HCT116 (cell line): Measurements from ENCODE around the gene TLR3. TPM values are rescaled to one million over a fixed set of nuclear protein-coding genes. Genes with fewer than 3 reads are reported as not detected.

ENCODE experiments used
- ATAC-seq: fragments of 200-7000 bp; cut with Tn5 transposase; 2 replicates; pipeline ENCODE4 v1.9.1; 2020; ENCODE audit warnings: mild to moderate bottlenecking, moderate library complexity
- BruUV-seq: library from RNA; stranded (reverse); fragments of 400-500 nt; replicated peaks from 2 replicates; lab custom pipeline; 2021; lab: Mats Ljungman, UMichigan
- CTCF ChIA-PET: fragments of 300-600 bp; sonication (Branson Sonifier 250); formaldehyde crosslinking; loops from one replicate; lab custom pipeline; 2021; ENCODE audit warnings: antibody characterized with exemption; lab: Charles Lee
- POLR2A ChIA-PET: fragments of 300-600, 350-600 bp; sonication (Branson Sonifier 250); formaldehyde crosslinking; loops from one replicate; lab custom pipeline; 2021; ENCODE audit warnings: antibody characterized with exemption; lab: Charles Lee
- RAD21 ChIA-PET, 2 experiments: fragments of 300-600 bp; sonication (Branson Sonifier 250); formaldehyde crosslinking; loops; one replicate each; lab custom pipeline; 2023; ENCODE audit warnings: low total read pairs in 2 of 2; ENCODE audit not compliant: uncharacterized antibody in 2 of 2, unreplicated experiment in 2 of 2, low non-redundant PET in 1 of 2; lab: Charles Lee
- DNase-seq: peaks from one replicate; pipeline ENCODE4 v3.0.0-alpha.2; 2010; ENCODE audit warnings: low read depth, low spot score
- H2AFZ ChIP-seq: fragments of 200-600 bp; shearing (Covaris generic), sonication (generic); 2 replicates; pipeline ENCODE4 v1.6.1; 2017; ENCODE audit warnings: low read depth, mixed run types, mixed read lengths, antibody characterized with exemption, low read length; ENCODE audit not compliant: poor library complexity, severe bottlenecking
- H3K27ac ChIP-seq: 2 replicates; pipeline ENCODE4 v1.5.1; 2012; ENCODE audit warnings: low read depth, low read length
- H3K27me3 ChIP-seq: fragments of 200-600 bp; sonication (generic); 2 replicates; pipeline ENCODE4 v1.6.1; 2016; ENCODE audit warnings: mixed run types, low read length, mixed read lengths; ENCODE audit not compliant: insufficient read depth
- H3K36me3 ChIP-seq, 2 experiments: fragments of 200-500 bp in 1 of 2; fragments of 200-600 bp in 1 of 2; sonication (Bioruptor generic) in 1 of 2; sonication (generic) in 1 of 2; 2 replicates each; pipeline versions ENCODE4 v1.5.1 to v1.6.1; 2014 to 2016; ENCODE audit warnings: low read length in 2 of 2, inconsistent platforms in 1 of 2, mixed read lengths in 1 of 2, mixed run types in 1 of 2; ENCODE audit not compliant: insufficient read depth in 2 of 2, control insufficient read depth in 1 of 2
- H3K4me1 ChIP-seq, 2 experiments: fragments of 200-600 bp in 1 of 2; sonication (generic) in 1 of 2; 2 replicates each; pipeline versions ENCODE4 v1.5.1 to v1.6.1; 2012 to 2017; ENCODE audit warnings: low read length in 2 of 2, inconsistent platforms in 1 of 2, mild to moderate bottlenecking in 1 of 2, mixed read lengths in 1 of 2, mixed run types in 1 of 2, moderate library complexity in 1 of 2; ENCODE audit not compliant: insufficient read depth in 2 of 2, control insufficient read depth in 1 of 2
- H3K4me2 ChIP-seq: fragments of 200-600 bp; sonication (generic); 2 replicates; pipeline ENCODE4 v1.6.1; 2017; ENCODE audit warnings: mixed run types, low read length, mixed read lengths
- H3K4me3 ChIP-seq, 2 experiments: fragments of 200-600 bp in 1 of 2; sonication (generic) in 1 of 2; replicated peaks in 1 of 2; 2 replicates each; pipeline ENCODE4 v1.5.1; 2011 to 2016; ENCODE audit warnings: low read length in 2 of 2, control low read depth in 1 of 2, low read depth in 1 of 2, mild to moderate bottlenecking in 1 of 2, mixed read lengths in 1 of 2, mixed run types in 1 of 2
- H3K79me2 ChIP-seq: fragments of 200-600 bp; sonication (generic); 2 replicates; pipeline ENCODE4 v1.6.1; 2017; ENCODE audit warnings: mild to moderate bottlenecking, mixed run types, low read length, moderate library complexity, mixed read lengths; ENCODE audit not compliant: insufficient read depth
- H3K9ac ChIP-seq: fragments of 200-600 bp; sonication (generic); 2 replicates; pipeline ENCODE4 v1.6.1; 2016; ENCODE audit warnings: low read length, mixed read lengths
- H3K9me2 ChIP-seq: fragments of 200-600 bp; sonication (generic), shearing (Covaris generic); 2 replicates; pipeline ENCODE4 v1.6.1; 2017; ENCODE audit warnings: mixed run types, mild to moderate bottlenecking, moderate library complexity; ENCODE audit not compliant: insufficient read depth
- H3K9me3 ChIP-seq, 2 experiments: fragments of 200-500 bp in 1 of 2; fragments of 200-600 bp in 1 of 2; sonication (Bioruptor generic) in 1 of 2; sonication (generic) in 1 of 2; 2 replicates each; pipeline ENCODE4 v1.6.1; 2014 to 2017; ENCODE audit warnings: low read length in 2 of 2, mixed read lengths in 2 of 2, inconsistent platforms in 1 of 2, low read depth in 1 of 2, mild to moderate bottlenecking in 1 of 2, mixed run types in 1 of 2, moderate library complexity in 1 of 2; ENCODE audit not compliant: control insufficient read depth in 1 of 2, insufficient read depth in 1 of 2
- H4K20me1 ChIP-seq: fragments of 200-600 bp; sonication (generic), shearing (Covaris generic); 2 replicates; pipeline ENCODE4 v1.6.1; 2017; ENCODE audit warnings: mixed run types, mild to moderate bottlenecking, moderate library complexity; ENCODE audit not compliant: insufficient read depth
- CBX3 ChIP-seq: IDR thresholded peaks from 2 replicates; pipeline ENCODE4 v1.6.1; 2012; ENCODE audit warnings: low read depth
- EGR1 ChIP-seq: IDR thresholded peaks from 2 replicates; pipeline ENCODE4 v1.6.1; 2012; ENCODE audit warnings: low read depth
- ELF1 ChIP-seq: IDR thresholded peaks from 2 replicates; pipeline ENCODE4 v1.6.1; 2012; ENCODE audit warnings: low read depth, borderline replicate concordance
- EZH2 ChIP-seq: fragments of 200-600 bp; sonication (generic); IDR thresholded peaks from 2 replicates; pipeline ENCODE4 v1.6.1; 2017; ENCODE audit warnings: antibody characterized with exemption, mixed run types
- EZH2phosphoT487 ChIP-seq: fragments of 200-600 bp; IDR thresholded peaks from 2 replicates; pipeline ENCODE4 v1.6.1; 2018; ENCODE audit warnings: antibody characterized with exemption, borderline replicate concordance
- FOSL1 ChIP-seq: IDR thresholded peaks from 2 replicates; pipeline ENCODE4 v1.6.1; 2012; ENCODE audit warnings: low read depth
- JUND ChIP-seq: IDR thresholded peaks from 2 replicates; pipeline ENCODE4 v1.6.1; 2012
- POLR2A ChIP-seq: IDR thresholded peaks from 2 replicates; pipeline ENCODE4 v1.7.0; 2011; ENCODE audit warnings: borderline replicate concordance; ENCODE audit not compliant: insufficient read depth, insufficient read length; ENCODE audit errors: extremely low read depth
- RAD21 ChIP-seq: IDR thresholded peaks from 2 replicates; pipeline ENCODE4 v1.6.1; 2012; ENCODE audit warnings: low read depth, mild to moderate bottlenecking
- SIN3A ChIP-seq: IDR thresholded peaks from 2 replicates; pipeline ENCODE4 v1.6.1; 2012; ENCODE audit warnings: low read depth
- SRF ChIP-seq: IDR thresholded peaks from 2 replicates; pipeline ENCODE4 v1.6.1; 2012; ENCODE audit warnings: low read depth
- TCF7L2 ChIP-seq: IDR thresholded peaks from 2 replicates; pipeline ENCODE4 v1.7.0; 2011; ENCODE audit warnings: borderline replicate concordance, inconsistent platforms; ENCODE audit not compliant: insufficient read depth, insufficient read length; ENCODE audit errors: extremely low read depth
- YY1 ChIP-seq: IDR thresholded peaks from 2 replicates; pipeline ENCODE4 v1.6.1; 2011; ENCODE audit warnings: low read length, low read depth, moderate library complexity, mild to moderate bottlenecking; ENCODE audit not compliant: insufficient replicate concordance; ENCODE audit errors: extremely low read depth
- ZFX ChIP-seq: fragments of 450-650 bp; IDR thresholded peaks from 2 replicates; pipeline ENCODE4 v1.6.1; 2017
- ZNF274 ChIP-seq: fragments of 200-500 bp; sonication (Bioruptor generic); IDR thresholded peaks from 2 replicates; pipeline ENCODE4 v1.6.1; 2014; ENCODE audit warnings: mild to moderate bottlenecking, low read depth, low read length, inconsistent platforms
- intact Hi-C: fragments of 100-400 bp; cut with micrococcal nuclease; formaldehyde crosslinking; loops from 2 replicates; pipeline ENCODE4 v1.10.0; 2022
- total RNA-seq: library from RNA; stranded (reverse); gene quantifications from one replicate; pipeline ENCODE4 v1.2.1, GENCODE V29; 2021; ENCODE audit not compliant: unreplicated experiment
- TF ChIP-seq, protein P1 (sequence below), 3 experiments: fragments of 200-600 bp in 1 of 3; sonication (generic) in 1 of 3; IDR thresholded peaks in 2 of 3; conservative IDR thresholded peaks in 1 of 3; 2 replicates each; pipeline ENCODE4 v1.5.1; 2012 to 2017; ENCODE audit warnings: low read depth in 2 of 3, low read length in 2 of 3, antibody characterized with exemption in 1 of 3, borderline replicate concordance in 1 of 3, control low read depth in 1 of 3, mild to moderate bottlenecking in 1 of 3, mixed read lengths in 1 of 3, mixed run types in 1 of 3, moderate library complexity in 1 of 3; ENCODE audit not compliant: insufficient read depth in 1 of 3
- TF ChIP-seq, protein P2 (sequence below): IDR thresholded peaks from 2 replicates; pipeline ENCODE4 v1.6.1; 2012; ENCODE audit warnings: low read depth
- TF ChIP-seq, protein P3 (sequence below): IDR thresholded peaks from 2 replicates; pipeline ENCODE4 v1.6.1; 2011; ENCODE audit warnings: mild to moderate bottlenecking, low read length, moderate library complexity; ENCODE audit not compliant: insufficient replicate concordance; ENCODE audit errors: extremely low read depth
- TF ChIP-seq, protein P4 (sequence below): IDR thresholded peaks from 2 replicates; pipeline ENCODE4 v1.6.1; 2012

The TLR3 gene
- total RNA-seq, 1 experiment from 2014 or later = 1.3 TPM

- TF ChIP-seq FOSL1 (no peak), JUND (no peak), CBX3 (no peak), EZH2phosphoT487 (no peak), TCF7L2 (no peak), SRF (no peak), EGR1 (no peak), ELF1 (no peak), SIN3A (no peak), POLR2A (no peak), YY1 (no peak), RAD21 (no peak), EZH2 (no peak), ZNF274 (no peak), ZFX (no peak)
- TF ChIP-seq, protein P1, sequence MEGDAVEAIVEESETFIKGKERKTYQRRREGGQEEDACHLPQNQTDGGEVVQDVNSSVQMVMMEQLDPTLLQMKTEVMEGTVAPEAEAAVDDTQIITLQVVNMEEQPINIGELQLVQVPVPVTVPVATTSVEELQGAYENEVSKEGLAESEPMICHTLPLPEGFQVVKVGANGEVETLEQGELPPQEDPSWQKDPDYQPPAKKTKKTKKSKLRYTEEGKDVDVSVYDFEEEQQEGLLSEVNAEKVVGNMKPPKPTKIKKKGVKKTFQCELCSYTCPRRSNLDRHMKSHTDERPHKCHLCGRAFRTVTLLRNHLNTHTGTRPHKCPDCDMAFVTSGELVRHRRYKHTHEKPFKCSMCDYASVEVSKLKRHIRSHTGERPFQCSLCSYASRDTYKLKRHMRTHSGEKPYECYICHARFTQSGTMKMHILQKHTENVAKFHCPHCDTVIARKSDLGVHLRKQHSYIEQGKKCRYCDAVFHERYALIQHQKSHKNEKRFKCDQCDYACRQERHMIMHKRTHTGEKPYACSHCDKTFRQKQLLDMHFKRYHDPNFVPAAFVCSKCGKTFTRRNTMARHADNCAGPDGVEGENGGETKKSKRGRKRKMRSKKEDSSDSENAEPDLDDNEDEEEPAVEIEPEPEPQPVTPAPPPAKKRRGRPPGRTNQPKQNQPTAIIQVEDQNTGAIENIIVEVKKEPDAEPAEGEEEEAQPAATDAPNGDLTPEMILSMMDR (IDR thresholded peaks at IDR 0.05 in 2 of 3, conservative IDR thresholded peaks at IDR 0.05 in 1 of 3; ENCODE audit: borderline replicate concordance in 1 of 3, insufficient read depth in 1 of 3, low read depth in 2 of 3, low read length in 2 of 3) = no peak
- TF ChIP-seq, protein P2, sequence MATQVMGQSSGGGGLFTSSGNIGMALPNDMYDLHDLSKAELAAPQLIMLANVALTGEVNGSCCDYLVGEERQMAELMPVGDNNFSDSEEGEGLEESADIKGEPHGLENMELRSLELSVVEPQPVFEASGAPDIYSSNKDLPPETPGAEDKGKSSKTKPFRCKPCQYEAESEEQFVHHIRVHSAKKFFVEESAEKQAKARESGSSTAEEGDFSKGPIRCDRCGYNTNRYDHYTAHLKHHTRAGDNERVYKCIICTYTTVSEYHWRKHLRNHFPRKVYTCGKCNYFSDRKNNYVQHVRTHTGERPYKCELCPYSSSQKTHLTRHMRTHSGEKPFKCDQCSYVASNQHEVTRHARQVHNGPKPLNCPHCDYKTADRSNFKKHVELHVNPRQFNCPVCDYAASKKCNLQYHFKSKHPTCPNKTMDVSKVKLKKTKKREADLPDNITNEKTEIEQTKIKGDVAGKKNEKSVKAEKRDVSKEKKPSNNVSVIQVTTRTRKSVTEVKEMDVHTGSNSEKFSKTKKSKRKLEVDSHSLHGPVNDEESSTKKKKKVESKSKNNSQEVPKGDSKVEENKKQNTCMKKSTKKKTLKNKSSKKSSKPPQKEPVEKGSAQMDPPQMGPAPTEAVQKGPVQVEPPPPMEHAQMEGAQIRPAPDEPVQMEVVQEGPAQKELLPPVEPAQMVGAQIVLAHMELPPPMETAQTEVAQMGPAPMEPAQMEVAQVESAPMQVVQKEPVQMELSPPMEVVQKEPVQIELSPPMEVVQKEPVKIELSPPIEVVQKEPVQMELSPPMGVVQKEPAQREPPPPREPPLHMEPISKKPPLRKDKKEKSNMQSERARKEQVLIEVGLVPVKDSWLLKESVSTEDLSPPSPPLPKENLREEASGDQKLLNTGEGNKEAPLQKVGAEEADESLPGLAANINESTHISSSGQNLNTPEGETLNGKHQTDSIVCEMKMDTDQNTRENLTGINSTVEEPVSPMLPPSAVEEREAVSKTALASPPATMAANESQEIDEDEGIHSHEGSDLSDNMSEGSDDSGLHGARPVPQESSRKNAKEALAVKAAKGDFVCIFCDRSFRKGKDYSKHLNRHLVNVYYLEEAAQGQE = no peak
- TF ChIP-seq, protein P3, sequence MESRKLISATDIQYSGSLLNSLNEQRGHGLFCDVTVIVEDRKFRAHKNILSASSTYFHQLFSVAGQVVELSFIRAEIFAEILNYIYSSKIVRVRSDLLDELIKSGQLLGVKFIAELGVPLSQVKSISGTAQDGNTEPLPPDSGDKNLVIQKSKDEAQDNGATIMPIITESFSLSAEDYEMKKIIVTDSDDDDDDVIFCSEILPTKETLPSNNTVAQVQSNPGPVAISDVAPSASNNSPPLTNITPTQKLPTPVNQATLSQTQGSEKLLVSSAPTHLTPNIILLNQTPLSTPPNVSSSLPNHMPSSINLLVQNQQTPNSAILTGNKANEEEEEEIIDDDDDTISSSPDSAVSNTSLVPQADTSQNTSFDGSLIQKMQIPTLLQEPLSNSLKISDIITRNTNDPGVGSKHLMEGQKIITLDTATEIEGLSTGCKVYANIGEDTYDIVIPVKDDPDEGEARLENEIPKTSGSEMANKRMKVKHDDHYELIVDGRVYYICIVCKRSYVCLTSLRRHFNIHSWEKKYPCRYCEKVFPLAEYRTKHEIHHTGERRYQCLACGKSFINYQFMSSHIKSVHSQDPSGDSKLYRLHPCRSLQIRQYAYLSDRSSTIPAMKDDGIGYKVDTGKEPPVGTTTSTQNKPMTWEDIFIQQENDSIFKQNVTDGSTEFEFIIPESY = no peak
- TF ChIP-seq, protein P4, sequence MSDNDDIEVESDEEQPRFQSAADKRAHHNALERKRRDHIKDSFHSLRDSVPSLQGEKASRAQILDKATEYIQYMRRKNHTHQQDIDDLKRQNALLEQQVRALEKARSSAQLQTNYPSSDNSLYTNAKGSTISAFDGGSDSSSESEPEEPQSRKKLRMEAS = no peak
- no peak overlapping the region for H3K4me3 ChIP-seq
These were observed 773 bp downstream of the TLR3 start for GRCh38 chr4:186069729-186070128.

More at GRCh38 chr4:186069729-186070128, 773 bp downstream of the TLR3 start:
- Histone ChIP-seq H3K9me2 (no peaks in the 10 kb centered on the region), H3K79me2 (no peaks in the 10 kb centered on the region), H3K36me3 (no peaks in the 10 kb centered on the region), H3K27me3 (no peaks in the 10 kb centered on the region), H2AFZ (peak overlapping the region; percentile 95), H3K4me1 (peaks cover 0 to 18% of the 10 kb centered on the region in 2 experiments; a peak in 3 of 4 replicates), H3K4me2 (peak overlapping the region; percentile 74), H3K9ac (no peak overlapping the region), H3K27ac (no peak overlapping the region), H4K20me1 (no peaks in the 10 kb centered on the region), H3K9me3 (no peaks in the 10 kb centered on the region)
- intact Hi-C loops = loop anchor here (2.0 kb wide), 1 partner anchor 131 kb away; no protein-coding TSS in a partner anchor
- RAD21 ChIA-PET = no interaction called here
- POLR2A ChIA-PET = no interaction called here
- no peak for ATAC-seq
- BruUV-seq = no TSS peak
- no peak for DNase-seq
- CTCF ChIA-PET = interaction anchor here (5.6 kb wide), 1 partner anchor 68 kb away, joined by 97 read pairs; no protein-coding TSS in a partner anchor
